LHCN-M2 (cell line): Measurements from ENCODE around the gene C1orf35. TPM values are rescaled to one million over a fixed set of nuclear protein-coding genes. Genes with fewer than 3 reads are reported as not detected.
A peak's percentile ranks its signal among the peaks of the same experiment; 100 is the strongest.
"Not testable (repeated sequence)": the region's sequence is repeated elsewhere in the genome, so short reads cannot be mapped to it uniquely, and the experiment has no call there.

Source experiments
- DNase-seq: peaks from one replicate; pipeline ENCODE4 v3.0.0-alpha.2; 2012; ENCODE audit warnings: low read depth
- total RNA-seq: library from RNA; depleted of rRNA; stranded (reverse); fragments of >200 nt; gene quantifications from 2 replicates; pipeline ENCODE4 v1.2.3, GENCODE V29; 2014

C1orf35 gene
- total RNA-seq, 1 experiment from 2014 or later: 16.3 TPM

- peak; percentile 31 for DNase-seq
These were observed 39.6 kb upstream of the C1orf35 start for GRCh38 chr1:228142701-228143136.

DNA sequence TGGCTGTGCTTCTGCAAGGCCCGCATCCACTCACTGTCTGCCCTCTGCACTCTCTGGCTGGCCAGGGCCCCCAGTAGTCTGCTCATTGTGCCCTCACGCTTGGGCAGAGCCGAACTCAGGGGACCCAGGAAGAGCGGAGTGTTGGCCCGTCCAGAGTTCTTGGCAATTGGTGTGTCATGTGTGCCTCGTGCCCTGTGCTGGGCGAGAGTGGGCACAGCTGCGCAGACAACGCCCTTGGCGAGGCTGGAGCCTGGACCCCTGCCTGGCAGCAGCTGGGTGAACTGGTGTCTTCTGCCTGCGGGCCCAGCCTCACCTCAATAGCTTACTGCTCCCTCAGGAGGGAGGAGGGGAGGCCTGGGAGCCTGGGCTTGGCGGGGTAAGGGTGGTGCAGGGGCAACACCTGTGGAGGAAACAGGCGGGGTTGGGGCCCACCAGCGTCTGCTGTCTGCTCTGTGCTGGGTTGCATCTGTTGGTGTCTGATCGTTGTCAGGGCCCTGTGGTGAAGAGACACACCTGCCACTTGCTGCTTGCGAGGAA is 39.1 kb upstream of the C1orf35 start:
- DNase-seq: peak; percentile 33

GRCh38 chr1:228141226-228142044 is 38.3 kb upstream of the C1orf35 start:
- DNase-seq: peak; percentile 88

DNA sequence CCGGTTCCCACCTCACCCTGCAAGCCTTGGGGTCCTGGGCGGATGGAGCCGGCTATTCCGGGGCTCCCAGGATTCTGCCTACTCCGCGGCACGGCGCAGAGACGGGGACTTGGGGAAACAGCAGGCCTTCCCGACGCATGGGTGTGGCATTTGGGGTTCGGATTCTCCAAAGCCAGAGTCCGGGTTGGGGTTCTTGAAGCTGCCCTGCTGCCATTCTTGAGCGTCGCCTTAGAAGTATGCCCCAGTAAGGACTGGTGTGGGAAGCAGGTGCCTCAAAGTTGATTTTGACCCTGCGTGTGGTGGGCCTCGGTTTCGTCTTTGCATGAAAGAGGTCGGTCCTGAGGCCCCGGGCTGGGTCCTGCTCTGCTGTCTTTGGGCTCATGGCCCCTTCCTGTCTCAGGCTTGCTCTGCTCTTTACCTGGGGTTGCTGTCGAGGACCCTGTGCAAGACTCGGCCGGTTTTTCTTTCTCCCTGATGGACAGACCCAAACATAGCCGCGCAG is 37.6 kb upstream of the C1orf35 start:
- DNase-seq: no peak

DNA sequence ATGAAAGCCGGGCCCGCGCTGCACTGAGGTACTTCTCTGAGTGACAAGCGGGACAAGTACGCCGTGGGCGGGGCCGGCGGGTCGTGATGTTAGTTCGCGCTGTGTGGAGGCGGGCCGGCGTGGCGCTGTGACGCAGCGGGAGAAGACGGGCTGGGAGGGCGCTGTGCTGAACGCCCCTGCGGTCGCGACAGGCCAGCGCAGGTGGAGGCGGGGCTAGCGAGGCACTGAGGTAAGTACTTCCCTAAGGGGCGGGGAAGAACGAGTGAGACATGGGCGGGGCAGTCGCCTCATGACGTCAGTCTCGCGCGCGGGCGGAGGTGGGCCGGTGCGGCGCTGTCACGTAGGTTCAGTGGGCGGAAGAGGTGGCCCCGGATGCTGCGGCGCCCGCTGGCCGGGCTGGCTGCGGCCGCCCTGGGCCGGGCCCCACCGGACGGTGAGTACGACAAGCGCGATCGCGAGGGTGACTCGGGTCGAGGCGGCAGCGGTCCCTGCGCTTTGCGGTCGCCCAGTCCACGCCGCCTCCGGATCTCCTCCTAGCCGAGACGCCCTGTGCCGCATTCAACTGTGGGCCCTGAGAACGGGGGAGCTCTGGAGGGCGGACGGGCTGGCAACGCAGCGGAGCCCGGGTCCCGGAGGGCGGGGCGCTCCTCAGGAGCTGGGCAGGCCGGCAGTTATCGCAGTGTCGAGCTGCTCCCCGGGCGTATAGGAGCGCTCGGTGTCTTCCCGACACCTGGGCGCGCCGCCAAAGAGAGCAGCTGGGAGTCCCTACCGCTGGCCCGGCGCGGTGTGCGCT is 37.0 kb upstream of the C1orf35 start, which contains the start of gene GUK1:
Gene GUK1, plus strand, starts transcription at position 349 of the 793 bp plus-strand sequence. Its CDS starts 24 bp downstream, at position 373.
- DNase-seq: peak; percentile 99

DNA sequence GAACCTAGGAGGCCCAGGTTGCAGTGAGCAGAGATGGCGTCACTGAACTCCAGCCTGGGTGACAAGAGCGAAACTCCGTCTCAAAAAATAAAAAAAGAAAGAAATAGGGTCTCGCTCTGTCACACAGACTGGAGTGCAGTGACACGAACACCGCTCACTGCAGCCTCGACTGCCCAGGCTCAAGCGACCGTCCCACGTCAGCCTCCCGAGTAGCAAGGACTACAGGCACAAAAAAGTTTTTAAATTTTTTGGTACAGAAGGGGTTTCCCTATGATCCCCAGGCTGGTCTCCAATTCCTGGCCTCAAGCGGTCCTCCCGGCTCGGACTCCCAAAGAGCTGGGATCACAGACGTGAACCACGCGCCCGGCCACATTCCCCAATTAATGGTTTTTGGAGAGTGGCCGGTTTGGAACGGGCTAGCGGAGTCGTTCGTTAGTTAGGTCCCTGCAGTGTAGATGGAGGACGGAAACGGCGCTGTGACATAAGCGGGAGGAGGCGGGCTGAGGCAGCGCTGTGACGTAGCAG is 36.3 kb upstream of the C1orf35 start:
- no peak for DNase-seq

DNA sequence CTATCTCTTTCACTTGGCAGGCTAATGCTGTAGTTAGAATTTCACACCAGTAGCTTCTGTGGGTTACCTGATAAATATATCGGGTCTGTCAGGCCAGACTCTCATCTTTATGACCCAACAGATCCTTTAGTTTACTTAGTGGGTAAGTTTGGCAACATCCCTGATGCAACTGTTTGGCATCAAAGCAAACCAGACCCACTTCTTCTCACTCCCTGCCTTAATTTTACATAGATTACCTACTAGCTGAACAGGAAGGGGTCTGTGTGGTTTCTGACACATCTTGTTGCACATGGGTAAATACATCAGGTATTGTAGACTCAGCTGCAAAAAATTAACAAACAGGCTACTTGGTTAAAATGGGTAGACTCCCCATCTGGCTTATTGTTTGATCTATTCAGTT is 33.8 kb upstream of the C1orf35 start:
- DNase-seq: no peak

GRCh38 chr1:228134591-228134990 is 31.5 kb upstream of the C1orf35 start:
- no peak for DNase-seq

DNA sequence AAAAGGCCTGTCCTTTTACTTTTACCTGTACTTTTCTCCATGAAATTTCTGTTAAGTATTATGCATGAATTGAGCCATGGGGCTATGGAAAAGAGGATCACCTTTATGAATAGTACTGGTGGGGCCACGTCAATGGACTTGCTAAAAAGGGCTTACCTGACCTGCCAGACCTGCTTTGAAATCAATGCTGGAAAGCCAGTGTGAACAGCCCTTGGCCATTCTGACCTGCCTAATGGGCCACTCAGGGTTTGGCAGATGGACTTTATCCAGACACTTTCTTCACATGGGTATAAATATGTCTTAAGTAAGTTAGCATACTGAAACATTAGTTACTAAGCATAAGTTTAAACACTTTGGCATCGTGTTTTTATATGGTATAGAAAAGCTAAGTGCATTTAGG is 28.6 kb upstream of the C1orf35 start:
- DNase-seq: no peak

GRCh38 chr1:228125185-228125584 is 22.1 kb upstream of the C1orf35 start:
- DNase-seq: no peak

- DNase-seq: no peak
These were observed 20.4 kb upstream of the C1orf35 start for GRCh38 chr1:228123505-228123904.

GRCh38 chr1:228122921-228123441 is 19.9 kb upstream of the C1orf35 start:
- no peak for DNase-seq

DNA sequence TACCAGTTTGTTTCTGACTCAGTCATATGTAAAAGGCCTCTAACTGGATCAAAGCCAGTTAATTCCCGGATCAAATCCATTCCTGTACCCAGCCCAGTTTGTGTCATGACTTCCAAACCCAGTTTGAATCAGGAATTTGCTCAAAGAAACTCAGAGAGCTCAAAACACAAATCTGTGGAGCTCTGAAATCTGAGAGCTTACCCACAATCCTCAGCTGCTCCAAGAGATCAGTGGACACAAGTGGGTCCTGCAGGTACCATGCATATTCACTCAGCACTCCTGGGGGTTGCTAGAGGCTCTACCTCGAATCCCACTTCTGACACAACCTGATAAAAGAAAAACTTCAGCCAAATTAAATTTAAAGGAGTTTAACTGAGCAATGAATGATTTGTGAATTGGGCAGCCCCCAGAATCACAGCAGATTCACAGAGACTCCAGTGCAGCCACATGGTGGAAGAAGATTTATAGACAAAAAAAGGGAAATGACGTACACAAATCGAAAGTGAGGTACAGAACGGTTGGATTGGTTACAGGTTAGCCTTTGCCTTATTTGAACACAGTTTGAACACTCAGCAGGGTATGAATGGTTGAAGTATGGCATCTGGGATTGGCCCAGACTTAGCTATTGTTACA is 17.8 kb upstream of the C1orf35 start:
- peak; percentile 24 for DNase-seq

GRCh38 chr1:228120351-228120750 is 17.2 kb upstream of the C1orf35 start:
- no peak for DNase-seq

DNA sequence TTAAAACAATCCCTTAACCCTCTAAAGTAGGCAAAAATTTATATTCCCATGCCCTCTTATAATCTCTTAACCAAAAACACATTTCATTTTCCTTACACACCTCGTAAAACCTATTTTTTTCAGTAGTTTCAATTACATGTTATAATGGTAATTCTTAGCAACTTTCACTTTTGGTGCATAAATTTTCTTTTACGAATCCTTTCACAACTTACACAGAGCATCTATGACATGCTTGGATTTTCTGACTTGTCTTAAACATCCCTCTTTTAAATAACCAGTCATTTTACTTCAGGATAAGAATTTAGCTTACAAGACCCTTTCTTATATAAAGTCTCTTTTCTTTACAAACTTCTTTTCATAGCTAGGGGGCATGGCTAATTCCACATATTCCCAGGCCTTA is 14.9 kb upstream of the C1orf35 start:
- peak; percentile 29 for DNase-seq

DNA sequence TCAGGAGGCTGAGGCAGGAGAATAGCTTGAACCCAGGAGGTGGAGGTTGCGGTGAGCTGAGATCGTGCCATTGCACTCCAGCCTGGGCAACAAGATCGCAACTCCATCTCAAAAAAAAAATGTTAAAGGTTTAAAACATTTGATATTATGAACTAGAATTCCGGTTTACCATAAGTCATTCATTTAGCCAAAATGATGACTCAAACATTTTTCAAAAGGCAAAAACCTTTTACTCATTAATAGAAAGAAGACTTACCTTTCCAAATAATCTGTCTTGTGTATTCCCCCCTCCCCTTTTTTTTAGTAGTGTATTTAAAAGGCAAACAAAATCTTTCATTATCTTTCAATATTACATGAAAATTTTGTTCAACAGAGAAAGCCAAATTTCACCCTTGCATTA is 14.2 kb upstream of the C1orf35 start:
- no peak for DNase-seq

DNA sequence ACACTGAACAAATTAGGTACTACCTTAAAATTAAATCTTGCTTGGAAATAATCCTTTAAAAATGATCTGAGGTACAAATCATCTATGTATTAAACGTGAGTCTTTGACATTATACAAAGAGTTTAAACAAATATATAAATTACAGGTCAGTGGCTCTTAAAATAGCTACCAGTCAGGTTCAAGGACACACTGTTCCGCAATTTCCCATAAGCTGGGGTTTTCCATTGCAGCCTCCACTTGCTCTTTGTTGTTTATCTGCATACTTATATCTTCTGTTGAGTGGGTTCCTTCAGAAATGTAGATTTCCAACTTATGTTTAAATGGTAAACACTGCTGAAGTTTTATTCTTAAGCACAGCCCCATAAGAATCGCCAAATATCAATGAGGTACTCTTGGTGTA is 11.7 kb upstream of the C1orf35 start:
- DNase-seq: no peak

DNA sequence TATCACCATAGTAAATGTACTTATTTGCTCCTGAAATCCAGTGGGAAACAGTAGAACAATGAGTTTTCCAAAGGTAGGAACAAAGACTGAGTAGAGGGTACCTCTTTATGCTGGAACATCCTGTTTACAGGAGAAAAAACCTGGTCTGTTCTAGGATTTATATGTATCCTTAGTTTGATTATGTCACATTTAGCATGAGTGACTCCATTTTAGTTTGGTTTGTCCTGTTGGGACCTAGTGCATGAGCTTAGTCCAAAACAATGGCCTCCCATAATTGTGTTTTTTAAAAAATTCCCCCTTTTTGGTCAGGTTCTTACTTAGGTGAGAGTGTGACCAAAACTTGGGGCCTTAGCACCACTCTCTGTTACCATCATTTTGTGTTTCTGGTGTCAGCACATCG is 9.5 kb upstream of the C1orf35 start:
- no peak for DNase-seq

- no peak for DNase-seq
These were observed 9.0 kb upstream of the C1orf35 start for GRCh38 chr1:228112167-228112566.

- not testable (repeated sequence) for DNase-seq
These were observed 8.2 kb upstream of the C1orf35 start for GRCh38 chr1:228111315-228111714.

DNA sequence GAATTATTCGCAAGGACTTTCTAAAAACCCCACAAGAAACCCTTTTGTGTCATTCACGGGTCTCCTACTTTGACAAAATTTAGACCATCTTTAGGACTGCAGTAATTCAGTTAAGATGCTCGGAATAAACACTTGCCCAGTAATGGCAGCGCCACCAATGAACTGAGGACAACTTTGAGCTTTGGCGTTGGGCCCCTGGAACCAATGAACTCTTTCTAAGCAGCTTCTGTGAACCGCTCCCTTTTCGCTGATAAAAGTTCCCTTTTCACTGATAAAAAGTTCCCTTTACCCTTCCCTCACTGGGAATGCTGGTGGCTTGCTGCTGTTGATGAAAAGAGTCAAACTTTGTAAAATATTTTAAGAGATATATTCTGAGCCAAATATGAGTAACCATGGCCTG is 7.4 kb upstream of the C1orf35 start:
- DNase-seq: no peak
